HG03135 (cell line): Measurements from ENCODE around the gene ZNF467.

Experiments used
- ATAC-seq: cut with Tn5 transposase; IDR thresholded peaks from one replicate; pipeline ENCODE4 v1.9.1; 2021; ENCODE audit warnings: mild to moderate bottlenecking, moderate library complexity; ENCODE audit not compliant: unreplicated experiment

Gene ZNF467

DNA sequence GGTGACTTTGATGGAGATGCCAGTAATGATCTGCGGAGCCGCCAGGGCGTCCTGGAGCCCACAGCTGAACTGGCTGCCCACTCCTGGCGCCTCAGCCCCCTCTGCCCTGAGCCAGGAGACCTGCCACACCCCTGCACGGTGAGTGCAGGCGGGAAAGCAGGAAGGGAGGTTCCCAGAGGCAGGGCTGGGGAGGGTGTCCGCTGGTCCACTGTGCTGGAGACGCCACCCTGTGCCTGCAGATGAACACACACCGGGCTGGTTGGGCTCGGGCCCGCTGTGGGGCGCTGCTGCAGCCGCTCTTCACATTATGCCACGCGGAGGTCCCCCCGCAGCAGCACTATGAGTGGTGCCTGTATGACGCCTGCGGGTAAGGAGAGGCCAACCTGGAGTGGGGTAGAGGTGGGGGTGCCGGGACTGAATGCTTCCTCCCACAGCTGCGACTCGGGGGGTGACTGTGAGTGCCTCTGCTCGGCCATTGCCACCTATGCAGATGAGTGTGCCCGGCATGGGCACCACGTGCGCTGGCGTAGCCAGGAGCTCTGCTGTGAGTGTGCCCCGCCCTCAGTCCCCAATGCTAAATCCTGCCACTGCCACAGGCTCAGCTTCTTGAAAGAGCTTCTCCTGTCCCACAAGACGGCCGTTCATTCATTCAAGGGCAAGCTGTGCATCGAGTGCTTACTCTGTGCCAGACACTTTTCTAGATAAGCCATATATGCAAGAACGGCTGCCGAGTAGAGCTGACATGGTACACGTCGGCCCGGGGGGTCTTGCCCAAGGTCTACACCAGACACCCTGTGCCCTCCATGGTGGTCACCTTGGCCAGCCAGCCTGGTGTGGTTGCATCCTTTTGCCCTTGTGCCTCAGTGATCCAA lies 14.3 kb upstream of the ZNF467 start:
- ATAC-seq, result no peak

GRCh38 chr7:149785983-149786382 lies 12.6 kb upstream of the ZNF467 start:
- no peak for ATAC-seq

DNA sequence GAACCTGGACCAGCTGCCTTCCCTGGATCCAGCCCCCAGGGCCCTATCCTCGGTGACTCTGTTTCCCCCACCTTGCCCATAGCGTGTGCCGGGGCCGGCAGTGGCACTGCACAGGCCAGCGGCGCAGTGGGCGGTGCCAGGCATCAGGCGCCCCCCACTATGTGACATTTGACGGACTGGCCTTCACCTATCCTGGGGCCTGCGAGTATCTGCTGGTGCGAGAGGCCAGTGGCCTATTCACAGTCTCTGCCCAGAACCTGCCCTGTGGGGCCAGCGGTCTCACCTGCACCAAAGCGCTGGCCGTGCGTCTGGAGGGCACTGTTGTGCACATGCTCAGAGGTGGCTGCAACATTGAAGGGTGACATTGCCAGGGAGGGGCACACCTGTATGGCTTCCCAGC lies 12.0 kb upstream of the ZNF467 start:
- no peak for ATAC-seq

GRCh38 chr7:149784251-149784608 lies 10.8 kb upstream of the ZNF467 start:
- no peak for ATAC-seq

DNA sequence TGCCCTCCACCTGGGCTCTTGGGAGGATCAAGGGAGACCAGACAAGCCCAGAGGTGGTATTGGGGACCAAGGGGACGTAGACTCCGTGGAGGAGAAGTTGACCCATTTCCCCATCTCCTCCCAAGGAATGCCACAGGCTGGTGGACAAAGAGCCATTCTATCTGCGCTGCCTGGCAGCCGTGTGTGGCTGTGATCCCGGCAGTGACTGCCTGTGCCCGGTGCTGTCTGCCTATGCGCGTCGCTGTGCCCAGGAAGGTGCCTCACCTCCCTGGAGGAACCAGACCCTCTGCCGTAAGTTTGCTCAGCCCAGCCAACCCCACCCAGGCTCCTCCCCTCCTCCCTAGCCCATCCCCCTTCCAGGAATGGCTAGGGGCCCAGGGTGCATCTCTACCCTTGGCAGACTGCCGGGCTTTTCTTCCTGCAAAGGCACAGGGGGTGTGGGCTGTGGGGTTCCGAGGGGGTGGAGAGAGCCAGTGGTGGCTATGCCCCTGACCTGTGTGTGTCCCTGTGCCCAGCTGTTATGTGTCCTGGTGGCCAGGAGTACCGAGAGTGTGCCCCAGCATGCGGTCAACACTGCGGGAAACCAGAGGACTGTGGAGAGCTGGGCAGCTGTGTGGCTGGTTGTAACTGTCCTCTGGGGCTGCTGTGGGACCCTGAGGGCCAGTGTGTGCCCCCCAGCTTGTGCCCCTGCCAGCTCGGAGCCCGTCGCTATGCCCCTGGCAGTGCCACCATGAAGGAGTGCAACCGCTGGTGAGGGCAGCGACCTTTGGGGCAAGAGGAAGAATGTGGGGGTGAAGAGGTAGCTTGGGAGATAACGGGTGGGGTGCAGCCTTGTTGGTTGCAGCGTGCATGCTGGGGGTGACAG lies 10.2 kb upstream of the ZNF467 start:
- ATAC-seq, result no peak

GRCh38 chr7:149782682-149783345 lies 9.4 kb upstream of the ZNF467 start:
- no peak for ATAC-seq

DNA sequence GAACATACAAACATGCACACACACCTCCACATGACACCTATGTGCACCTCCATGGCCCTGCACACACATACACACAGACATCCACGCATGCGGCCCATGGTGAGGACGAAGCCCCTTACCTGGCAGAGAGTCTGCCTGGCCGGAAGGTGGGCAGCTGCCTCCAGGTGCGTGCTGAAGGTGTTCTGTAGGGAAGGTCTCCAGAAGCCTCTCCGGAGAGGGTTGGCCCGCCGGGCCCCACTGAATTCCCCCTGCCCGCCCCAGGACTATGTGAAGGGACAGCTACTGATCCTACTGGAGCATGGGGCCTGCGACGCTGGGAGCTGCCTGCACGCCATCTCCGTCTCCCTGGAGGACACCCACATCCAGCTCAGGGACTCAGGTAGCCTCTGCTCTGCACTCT lies 8.5 kb upstream of the ZNF467 start:
- no peak for ATAC-seq

DNA sequence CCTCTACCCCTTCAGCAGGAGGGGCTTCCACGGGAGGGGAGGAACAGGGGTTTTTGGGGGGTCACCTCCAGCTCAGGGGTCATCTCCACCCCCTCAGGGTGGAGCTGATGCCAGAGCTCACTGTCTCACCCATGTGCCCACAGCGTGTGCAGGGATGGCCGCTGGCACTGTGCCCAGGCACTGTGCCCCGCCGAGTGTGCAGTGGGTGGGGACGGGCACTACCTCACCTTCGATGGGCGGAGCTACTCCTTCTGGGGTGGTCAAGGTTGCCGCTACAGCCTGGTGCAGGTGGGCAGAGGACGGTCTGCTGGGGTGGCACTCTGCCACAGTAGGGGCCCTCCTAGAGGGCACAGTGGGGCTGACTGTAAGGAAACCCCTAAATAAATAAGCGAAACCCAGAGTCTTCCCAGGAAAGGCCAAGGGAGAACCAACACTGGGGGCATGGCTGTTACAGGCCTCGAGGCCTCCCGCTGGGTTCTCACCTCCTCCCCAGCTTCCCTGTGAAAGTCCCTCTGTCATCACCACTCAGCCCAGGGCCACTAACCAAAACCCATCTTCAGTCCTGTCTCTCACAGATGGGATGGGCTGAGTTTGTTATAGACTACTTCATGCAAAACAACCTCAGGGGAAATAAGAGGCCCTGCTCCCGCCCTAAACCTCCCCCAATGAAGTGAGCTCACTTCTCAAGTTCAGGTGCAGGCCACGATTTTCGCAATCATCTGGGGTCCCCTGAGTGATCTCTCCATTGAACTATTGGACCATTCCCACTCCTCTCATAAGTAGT lies 7.4 kb upstream of the ZNF467 start:
- no peak for ATAC-seq

- ATAC-seq, result no peak
These were observed 6.7 kb upstream of the ZNF467 start for GRCh38 chr7:149780056-149780455.

DNA sequence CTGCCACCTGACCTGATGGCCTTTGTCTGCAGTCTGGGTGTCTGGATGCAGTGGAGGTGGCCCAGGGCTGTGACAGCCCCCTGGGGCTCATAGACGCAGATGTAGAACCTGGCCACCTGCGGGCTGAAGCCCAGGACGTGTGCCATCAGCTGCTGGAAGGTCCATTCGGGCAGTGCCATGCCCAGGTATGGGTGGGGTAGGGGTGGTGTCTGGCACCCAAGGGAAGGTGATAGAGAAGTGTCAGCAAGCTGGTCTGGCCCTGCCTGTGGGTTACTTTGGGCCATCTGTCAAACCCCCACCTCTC lies 6.1 kb upstream of the ZNF467 start:
- no peak for ATAC-seq

DNA sequence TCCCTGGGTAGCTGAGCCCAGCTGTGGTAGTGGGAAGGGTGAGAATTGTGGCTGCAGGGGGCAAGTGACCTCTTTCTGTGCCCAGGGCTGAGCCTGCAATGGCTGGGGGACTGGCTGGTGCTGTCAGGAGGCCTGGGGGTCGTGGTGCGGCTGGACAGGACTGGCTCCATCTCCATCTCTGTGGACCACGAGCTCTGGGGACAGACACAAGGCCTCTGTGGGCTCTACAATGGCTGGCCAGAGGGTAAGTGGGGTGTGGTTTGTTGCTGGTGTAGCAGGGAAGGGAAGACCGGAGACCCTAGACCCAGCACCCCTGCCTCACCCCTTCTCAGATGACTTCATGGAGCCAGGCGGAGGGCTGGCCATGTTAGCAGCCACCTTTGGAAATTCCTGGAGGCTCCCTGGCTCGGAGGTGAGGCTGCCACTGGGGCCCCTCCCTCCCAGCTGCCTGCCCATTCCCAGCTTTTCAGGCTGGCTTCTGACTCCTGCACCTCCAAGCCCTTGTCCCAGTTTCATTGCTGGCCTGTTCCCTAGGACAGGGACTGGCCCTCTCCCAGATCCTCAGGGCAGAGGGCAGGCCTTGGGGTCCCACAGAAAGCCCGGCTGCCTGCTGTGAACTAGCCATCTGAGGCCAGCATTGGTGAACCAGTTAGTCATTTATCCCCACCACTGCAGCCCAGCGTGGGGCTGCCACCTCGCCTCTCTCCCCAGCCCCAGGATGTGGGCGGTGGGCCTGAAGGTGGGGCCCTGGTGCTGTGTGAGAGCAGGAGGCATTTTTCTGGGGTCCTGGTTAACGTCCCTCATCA lies 5.5 kb upstream of the ZNF467 start:
- no peak for ATAC-seq

GRCh38 chr7:149778327-149778637 lies 4.9 kb upstream of the ZNF467 start:
- no peak for ATAC-seq

- ATAC-seq, result no peak
These were observed 4.4 kb upstream of the ZNF467 start for GRCh38 chr7:149777551-149778326.

DNA sequence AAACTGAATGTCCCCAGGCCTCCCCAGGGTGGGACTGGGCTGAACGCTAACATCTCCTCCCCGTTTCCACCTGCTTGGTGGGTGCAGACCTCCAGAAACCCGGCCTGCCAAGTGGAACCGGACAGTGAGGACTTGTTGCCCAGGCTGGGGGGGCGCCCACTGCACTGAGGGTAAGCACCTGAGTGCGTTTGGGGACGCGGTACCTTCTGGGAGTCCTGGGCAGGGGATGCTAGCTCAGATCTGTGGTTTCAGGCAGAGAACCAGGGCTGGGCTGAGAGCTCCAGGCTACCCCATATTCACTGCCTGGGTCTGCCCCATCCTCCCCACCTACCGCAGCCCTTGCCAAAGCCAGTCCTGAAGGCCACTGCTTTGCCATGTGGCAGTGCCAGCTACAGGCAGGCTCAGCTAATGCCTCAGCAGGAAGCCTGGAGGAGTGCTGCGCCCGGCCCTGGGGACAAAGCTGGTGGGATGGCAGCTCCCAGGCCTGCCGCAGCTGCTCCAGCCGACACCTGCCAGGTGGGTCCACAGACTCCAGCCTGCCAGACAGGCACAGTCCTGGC lies 3.5 kb upstream of the ZNF467 start:
- ATAC-seq, result no peak

- no peak for ATAC-seq
These were observed 2.9 kb upstream of the ZNF467 start for GRCh38 chr7:149776289-149776688.

- no peak for ATAC-seq
These were observed 1.8 kb upstream of the ZNF467 start for GRCh38 chr7:149775176-149775556.

- ATAC-seq, result no peak
These were observed 1.1 kb upstream of the ZNF467 start for GRCh38 chr7:149774237-149775175.

GRCh38 chr7:149772956-149773434 lies 393 bp downstream of the ZNF467 start:
- ATAC-seq, result no peak
